Measurements from ENCODE around the gene ADAMTS3. TPM values are rescaled to one million over a fixed set of nuclear protein-coding genes. Genes with fewer than 3 reads are reported as not detected.

ADAMTS3 gene
- total and polyA plus RNA-seq, 9 of the 15 experiments (the other 6 are each of a cell fraction or from before 2014, with no cell fraction given) = 4.0 to 18.0 (median 12.1) TPM

DNA sequence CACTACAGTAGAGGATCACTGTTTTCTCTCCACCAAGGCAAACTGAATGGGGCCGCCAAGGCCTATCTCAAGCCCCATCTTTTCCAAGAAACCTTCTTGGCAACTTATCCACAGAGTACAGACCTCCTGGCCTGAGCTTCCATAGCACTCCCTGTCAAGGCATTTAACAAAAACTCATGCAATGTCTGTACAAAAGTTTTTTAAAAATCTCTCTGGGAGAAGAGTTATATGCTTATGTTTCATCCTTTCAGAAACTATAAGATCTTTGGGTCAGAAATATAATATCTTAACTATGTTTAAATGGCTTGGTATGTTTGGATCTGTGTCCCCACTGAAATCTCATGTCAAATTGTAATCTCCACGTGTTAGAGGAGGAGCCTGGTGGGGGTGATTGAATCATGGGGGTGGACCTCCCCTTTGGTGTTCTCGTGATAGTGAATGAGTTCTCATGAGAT is 13.6 kb downstream of the ADAMTS3 start (continued):
- TF ChIP-seq, protein P1, sequence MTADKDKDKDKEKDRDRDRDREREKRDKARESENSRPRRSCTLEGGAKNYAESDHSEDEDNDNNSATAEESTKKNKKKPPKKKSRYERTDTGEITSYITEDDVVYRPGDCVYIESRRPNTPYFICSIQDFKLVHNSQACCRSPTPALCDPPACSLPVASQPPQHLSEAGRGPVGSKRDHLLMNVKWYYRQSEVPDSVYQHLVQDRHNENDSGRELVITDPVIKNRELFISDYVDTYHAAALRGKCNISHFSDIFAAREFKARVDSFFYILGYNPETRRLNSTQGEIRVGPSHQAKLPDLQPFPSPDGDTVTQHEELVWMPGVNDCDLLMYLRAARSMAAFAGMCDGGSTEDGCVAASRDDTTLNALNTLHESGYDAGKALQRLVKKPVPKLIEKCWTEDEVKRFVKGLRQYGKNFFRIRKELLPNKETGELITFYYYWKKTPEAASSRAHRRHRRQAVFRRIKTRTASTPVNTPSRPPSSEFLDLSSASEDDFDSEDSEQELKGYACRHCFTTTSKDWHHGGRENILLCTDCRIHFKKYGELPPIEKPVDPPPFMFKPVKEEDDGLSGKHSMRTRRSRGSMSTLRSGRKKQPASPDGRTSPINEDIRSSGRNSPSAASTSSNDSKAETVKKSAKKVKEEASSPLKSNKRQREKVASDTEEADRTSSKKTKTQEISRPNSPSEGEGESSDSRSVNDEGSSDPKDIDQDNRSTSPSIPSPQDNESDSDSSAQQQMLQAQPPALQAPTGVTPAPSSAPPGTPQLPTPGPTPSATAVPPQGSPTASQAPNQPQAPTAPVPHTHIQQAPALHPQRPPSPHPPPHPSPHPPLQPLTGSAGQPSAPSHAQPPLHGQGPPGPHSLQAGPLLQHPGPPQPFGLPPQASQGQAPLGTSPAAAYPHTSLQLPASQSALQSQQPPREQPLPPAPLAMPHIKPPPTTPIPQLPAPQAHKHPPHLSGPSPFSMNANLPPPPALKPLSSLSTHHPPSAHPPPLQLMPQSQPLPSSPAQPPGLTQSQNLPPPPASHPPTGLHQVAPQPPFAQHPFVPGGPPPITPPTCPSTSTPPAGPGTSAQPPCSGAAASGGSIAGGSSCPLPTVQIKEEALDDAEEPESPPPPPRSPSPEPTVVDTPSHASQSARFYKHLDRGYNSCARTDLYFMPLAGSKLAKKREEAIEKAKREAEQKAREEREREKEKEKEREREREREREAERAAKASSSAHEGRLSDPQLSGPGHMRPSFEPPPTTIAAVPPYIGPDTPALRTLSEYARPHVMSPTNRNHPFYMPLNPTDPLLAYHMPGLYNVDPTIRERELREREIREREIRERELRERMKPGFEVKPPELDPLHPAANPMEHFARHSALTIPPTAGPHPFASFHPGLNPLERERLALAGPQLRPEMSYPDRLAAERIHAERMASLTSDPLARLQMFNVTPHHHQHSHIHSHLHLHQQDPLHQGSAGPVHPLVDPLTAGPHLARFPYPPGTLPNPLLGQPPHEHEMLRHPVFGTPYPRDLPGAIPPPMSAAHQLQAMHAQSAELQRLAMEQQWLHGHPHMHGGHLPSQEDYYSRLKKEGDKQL (CRISPR knock-in tag; IDR thresholded peaks at IDR 0.05; ENCODE audit: borderline replicate concordance) = no peak
- TF ChIP-seq KLF13 (tag; IDR thresholded peaks at IDR 0.05; ENCODE audit: borderline replicate concordance, low read depth) = no peak
- TF ChIP-seq ZNF766 (CRISPR knock-in tag; conservative IDR thresholded peaks at IDR 0.05) = peak; percentile 64; the same call in 1 of the 2 replicates
- TF ChIP-seq EP400 (IDR thresholded peaks at IDR 0.05) = peak; percentile 39; the same call in 1 of the 2 replicates
- TF ChIP-seq ZNF41 (CRISPR knock-in tag; conservative IDR thresholded peaks at IDR 0.05) = 0 out of 2 replicates have a peak, but pooled peaks have one; percentile 8

All from K562 (cell line).